ENCODE results near the gene B2M. TPM values are rescaled to one million over a fixed set of nuclear protein-coding genes. Genes with fewer than 3 reads are reported as not detected.
A peak's percentile ranks its signal among the peaks of the same experiment; 100 is the strongest.
"Not testable (repeated sequence)": the region's sequence is repeated elsewhere in the genome, so short reads cannot be mapped to it uniquely, and the experiment has no call there.

The B2M gene
- total RNA-seq, 1 experiment from 2014 or later: 81.0 TPM

DNA sequence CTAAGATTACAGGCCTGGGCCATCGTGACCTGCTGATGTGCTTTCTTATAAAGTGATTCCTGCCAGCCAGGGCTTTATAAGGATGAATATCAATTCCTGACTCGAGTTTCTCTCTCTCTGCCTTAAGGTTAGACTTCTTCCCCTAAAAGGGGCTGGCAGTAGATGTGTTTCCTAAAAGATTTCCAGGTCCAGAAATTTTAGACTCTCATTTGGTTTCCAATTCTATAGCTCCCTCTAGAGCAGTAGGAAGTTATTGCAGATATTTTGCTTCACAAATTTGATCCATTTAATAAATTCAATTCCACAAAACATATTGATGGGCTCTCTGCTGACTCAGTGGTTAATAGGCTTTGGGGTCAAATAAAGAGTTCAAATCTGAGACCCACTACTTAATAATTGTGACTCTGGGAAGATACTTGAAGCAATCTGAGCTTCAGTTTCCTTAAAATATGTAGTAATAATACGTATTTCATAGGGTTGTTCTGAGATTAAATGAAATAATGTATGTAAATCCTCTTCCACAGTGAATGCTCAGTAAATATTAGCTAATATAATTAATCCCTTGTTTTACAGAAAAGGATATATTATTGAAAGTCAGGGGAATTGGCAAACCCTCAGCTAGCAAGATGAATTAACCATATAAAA, 27.1 kb downstream of the B2M start:
- Histone ChIP-seq H3K4ac (ENCODE audit: low read depth, low read length) (no peak overlapping the region), H4K91ac (ENCODE audit: insufficient read length, low read depth, low read length) (no peak overlapping the region), H2BK15ac (ENCODE audit: low read depth, low read length) (no peak overlapping the region), H3K4me1 (ENCODE audit: insufficient read depth, low read length) (no peaks in the 10 kb centered on the region), H3K27me3 (ENCODE audit: insufficient read depth, low read length) (no peaks in the 10 kb centered on the region), H2BK20ac (ENCODE audit: low read depth, low read length, poor library complexity, severe bottlenecking) (no peak overlapping the region), H3K18ac (ENCODE audit: insufficient read length, low read depth, low read length) (no peak overlapping the region), H2AK5ac (ENCODE audit: insufficient read length, low read length) (no peak overlapping the region), H3K9me3 (ENCODE audit: control insufficient read depth, low read depth, low read length) (no peaks in the 10 kb centered on the region), H4K20me1 (ENCODE audit: control insufficient read depth, insufficient read depth, insufficient read length) (no peaks in the 10 kb centered on the region), H3K23ac (ENCODE audit: insufficient read length, low read depth, low read length) (no peak overlapping the region), H3K23me2 (ENCODE audit: insufficient read length, low read depth, low read length, poor library complexity, severe bottlenecking) (no peaks in the 10 kb centered on the region), H3K79me1 (ENCODE audit: insufficient read depth, low read depth, low read length, poor library complexity, severe bottlenecking) (no peaks in the 10 kb centered on the region), H2BK120ac (ENCODE audit: low read depth, low read length, poor library complexity, severe bottlenecking) (no peak overlapping the region), H3K27ac (ENCODE audit: insufficient read length, low read depth, low read length) (no peak overlapping the region), H3K9ac (ENCODE audit: extremely low read depth, insufficient read length, low read length) (no peak overlapping the region), H4K8ac (replicated peaks; ENCODE audit: insufficient read length, low read depth, low read length) (no peak overlapping the region), H2AFZ (ENCODE audit: low read length) (no peak overlapping the region), H3K14ac (ENCODE audit: insufficient read depth, low read length) (no peak overlapping the region), H3K56ac (ENCODE audit: insufficient read length, low read depth, low read length) (no peak overlapping the region), H3K4me2 (ENCODE audit: insufficient read depth, insufficient read length, low read length) (no peak overlapping the region), H3T11ph (ENCODE audit: low read length) (no peak overlapping the region), H4K5ac (ENCODE audit: insufficient read length, low read depth, low read length) (no peak overlapping the region), H3K79me2 (ENCODE audit: insufficient read depth, low read length) (no peaks in the 10 kb centered on the region), H2BK5ac (ENCODE audit: insufficient read length, low read length) (no peak overlapping the region), H2BK12ac (ENCODE audit: insufficient read length, low read depth, low read length) (no peak overlapping the region)
- Mint-ChIP-seq H3K27me3 (ENCODE audit: low read depth) (0 out of 2 replicates have a peak, but pooled peaks cover 2% of the 10 kb centered on the region), H3K27ac (no peak overlapping the region), H3K36me3 (ENCODE audit: insufficient read depth in 1 of 3, low read depth in 3 of 3) (no peaks in the 10 kb centered on the region), H3K9me3 (peaks cover 8 to 10% of the 10 kb centered on the region in 2 experiments; a peak in 4 of 5 replicates), H3K4me1 (peaks cover 9 to 14% of the 10 kb centered on the region in 2 experiments; a peak in 3 of 4 replicates), H3K4me3 (no peak overlapping the region)
- no CpG with 5 or more reads among the region's 3 CpGs for WGBS (ENCODE audit: extremely low coverage, insufficient read length, low lambda C conversion rate)
- TF ChIP-seq, protein P1, sequence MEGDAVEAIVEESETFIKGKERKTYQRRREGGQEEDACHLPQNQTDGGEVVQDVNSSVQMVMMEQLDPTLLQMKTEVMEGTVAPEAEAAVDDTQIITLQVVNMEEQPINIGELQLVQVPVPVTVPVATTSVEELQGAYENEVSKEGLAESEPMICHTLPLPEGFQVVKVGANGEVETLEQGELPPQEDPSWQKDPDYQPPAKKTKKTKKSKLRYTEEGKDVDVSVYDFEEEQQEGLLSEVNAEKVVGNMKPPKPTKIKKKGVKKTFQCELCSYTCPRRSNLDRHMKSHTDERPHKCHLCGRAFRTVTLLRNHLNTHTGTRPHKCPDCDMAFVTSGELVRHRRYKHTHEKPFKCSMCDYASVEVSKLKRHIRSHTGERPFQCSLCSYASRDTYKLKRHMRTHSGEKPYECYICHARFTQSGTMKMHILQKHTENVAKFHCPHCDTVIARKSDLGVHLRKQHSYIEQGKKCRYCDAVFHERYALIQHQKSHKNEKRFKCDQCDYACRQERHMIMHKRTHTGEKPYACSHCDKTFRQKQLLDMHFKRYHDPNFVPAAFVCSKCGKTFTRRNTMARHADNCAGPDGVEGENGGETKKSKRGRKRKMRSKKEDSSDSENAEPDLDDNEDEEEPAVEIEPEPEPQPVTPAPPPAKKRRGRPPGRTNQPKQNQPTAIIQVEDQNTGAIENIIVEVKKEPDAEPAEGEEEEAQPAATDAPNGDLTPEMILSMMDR (conservative IDR thresholded peaks at IDR 0.05): peak; percentile 74
- DNase-seq: no peak

DNA sequence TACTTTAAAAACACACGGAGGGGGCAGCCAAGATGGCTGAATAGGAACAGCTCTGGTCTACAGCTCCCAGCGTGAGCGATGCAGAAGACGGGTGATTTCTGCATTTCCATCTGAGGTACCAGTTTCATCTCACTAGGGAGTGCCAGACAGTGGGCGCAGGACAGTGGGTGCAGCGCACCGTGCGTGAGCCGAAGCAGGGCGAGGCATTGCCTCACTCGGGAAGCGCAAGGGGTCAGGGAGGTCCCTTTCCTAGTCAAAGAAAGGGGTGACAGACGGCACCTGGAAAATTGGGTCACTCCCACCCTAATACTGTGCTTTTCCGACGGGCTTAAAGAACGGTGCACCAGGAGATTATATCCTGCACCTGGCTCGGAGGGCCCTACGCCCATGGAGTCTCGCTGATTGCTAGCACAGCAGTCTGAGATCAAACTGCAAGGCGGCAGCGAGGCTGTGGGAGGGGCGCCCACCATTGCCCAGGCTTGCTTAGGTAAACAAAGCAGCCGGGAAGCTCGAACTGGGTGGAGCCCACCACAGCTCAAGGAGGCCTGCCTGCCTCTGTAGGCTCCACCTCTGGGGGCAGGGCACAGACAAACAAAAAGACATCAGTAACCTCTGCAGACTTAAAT, 28.0 kb downstream of the B2M start:
- H3K27ac Mint-ChIP-seq; H3K56ac ChIP-seq (ENCODE audit: insufficient read length, low read depth, low read length); H4K5ac ChIP-seq (ENCODE audit: insufficient read length, low read depth, low read length); H4K8ac ChIP-seq (replicated peaks; ENCODE audit: insufficient read length, low read depth, low read length); H3T11ph ChIP-seq (ENCODE audit: low read length); H3K23me2 ChIP-seq (ENCODE audit: insufficient read length, low read depth, low read length, poor library complexity, severe bottlenecking); H3K4ac ChIP-seq (ENCODE audit: low read depth, low read length); H3K14ac ChIP-seq (ENCODE audit: insufficient read depth, low read length); H3K36me3 Mint-ChIP-seq (ENCODE audit: insufficient read depth in 1 of 3, low read depth in 3 of 3); H2BK5ac ChIP-seq (ENCODE audit: insufficient read length, low read length); H3K4me2 ChIP-seq (ENCODE audit: insufficient read depth, insufficient read length, low read length); H3K4me1 ChIP-seq (ENCODE audit: insufficient read depth, low read length); H2AFZ ChIP-seq (ENCODE audit: low read length); H2BK12ac ChIP-seq (ENCODE audit: insufficient read length, low read depth, low read length); H2AK5ac ChIP-seq (ENCODE audit: insufficient read length, low read length); H3K27me3 ChIP-seq (ENCODE audit: insufficient read depth, low read length); H3K27ac ChIP-seq (ENCODE audit: insufficient read length, low read depth, low read length); H2BK20ac ChIP-seq (ENCODE audit: low read depth, low read length, poor library complexity, severe bottlenecking); DNase-seq; H3K23ac ChIP-seq (ENCODE audit: insufficient read length, low read depth, low read length); H4K91ac ChIP-seq (ENCODE audit: insufficient read length, low read depth, low read length); H2BK120ac ChIP-seq (ENCODE audit: low read depth, low read length, poor library complexity, severe bottlenecking); H2BK15ac ChIP-seq (ENCODE audit: low read depth, low read length); H3K79me1 ChIP-seq (ENCODE audit: insufficient read depth, low read depth, low read length, poor library complexity, severe bottlenecking); H3K18ac ChIP-seq (ENCODE audit: insufficient read length, low read depth, low read length); H4K20me1 ChIP-seq (ENCODE audit: control insufficient read depth, insufficient read depth, insufficient read length); H3K27me3 Mint-ChIP-seq (ENCODE audit: low read depth); H3K9ac ChIP-seq (ENCODE audit: extremely low read depth, insufficient read length, low read length); H3K79me2 ChIP-seq (ENCODE audit: insufficient read depth, low read length); H3K9me3 ChIP-seq (ENCODE audit: control insufficient read depth, low read depth, low read length); H3K4me3 Mint-ChIP-seq: not testable (repeated sequence)
- WGBS (ENCODE audit: extremely low coverage, insufficient read length, low lambda C conversion rate): no CpG with 5 or more reads among the region's 24 CpGs
- Mint-ChIP-seq H3K9me3 (peaks cover 9 to 10% of the 10 kb centered on the region in 2 experiments; a peak in 4 of 5 replicates), H3K4me1 (peaks cover 7 to 14% of the 10 kb centered on the region in 2 experiments; a peak in 3 of 4 replicates)
